ENCODE results near the gene FRMPD1.

Gene FRMPD1

DNA sequence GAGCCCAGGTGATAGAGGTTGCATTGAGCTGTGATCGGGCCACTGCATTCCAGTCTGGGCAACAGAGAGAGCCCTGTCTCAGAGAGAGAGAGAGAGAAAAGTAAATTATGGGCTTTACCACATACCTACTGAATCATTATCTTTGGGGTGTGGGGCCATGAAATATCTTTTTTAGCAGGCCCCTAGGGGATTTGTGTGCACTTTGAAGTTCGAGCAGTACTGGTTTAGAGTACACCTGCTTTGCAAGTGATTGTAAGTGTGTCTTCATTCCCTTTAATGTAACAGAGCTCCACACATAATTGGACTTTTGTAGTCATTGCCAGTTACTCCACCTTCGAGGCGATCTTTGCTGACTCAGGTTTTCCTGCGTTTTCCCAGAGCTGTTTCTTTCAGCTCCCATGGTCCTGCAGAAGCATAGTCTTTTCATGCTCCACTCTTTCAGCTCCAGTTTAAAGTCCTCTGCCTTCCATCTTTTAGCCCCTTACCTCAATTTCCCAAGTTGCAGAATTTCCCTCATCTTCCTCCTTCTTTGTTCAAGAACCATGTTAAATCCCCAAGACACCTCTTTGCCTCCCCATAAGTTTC lies 24.0 kb upstream of the FRMPD1 start:
- in situ Hi-C loops (cut with HindIII; ENCODE audit: low sequenced_read_pairs) = no loop called here
- no peak for DNase-seq (ENCODE audit: low read depth)
- no peak overlapping the region for H3K4me3 ChIP-seq (ENCODE audit: low read depth, low read length)
- TF ChIP-seq, protein P1, sequence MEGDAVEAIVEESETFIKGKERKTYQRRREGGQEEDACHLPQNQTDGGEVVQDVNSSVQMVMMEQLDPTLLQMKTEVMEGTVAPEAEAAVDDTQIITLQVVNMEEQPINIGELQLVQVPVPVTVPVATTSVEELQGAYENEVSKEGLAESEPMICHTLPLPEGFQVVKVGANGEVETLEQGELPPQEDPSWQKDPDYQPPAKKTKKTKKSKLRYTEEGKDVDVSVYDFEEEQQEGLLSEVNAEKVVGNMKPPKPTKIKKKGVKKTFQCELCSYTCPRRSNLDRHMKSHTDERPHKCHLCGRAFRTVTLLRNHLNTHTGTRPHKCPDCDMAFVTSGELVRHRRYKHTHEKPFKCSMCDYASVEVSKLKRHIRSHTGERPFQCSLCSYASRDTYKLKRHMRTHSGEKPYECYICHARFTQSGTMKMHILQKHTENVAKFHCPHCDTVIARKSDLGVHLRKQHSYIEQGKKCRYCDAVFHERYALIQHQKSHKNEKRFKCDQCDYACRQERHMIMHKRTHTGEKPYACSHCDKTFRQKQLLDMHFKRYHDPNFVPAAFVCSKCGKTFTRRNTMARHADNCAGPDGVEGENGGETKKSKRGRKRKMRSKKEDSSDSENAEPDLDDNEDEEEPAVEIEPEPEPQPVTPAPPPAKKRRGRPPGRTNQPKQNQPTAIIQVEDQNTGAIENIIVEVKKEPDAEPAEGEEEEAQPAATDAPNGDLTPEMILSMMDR (IDR thresholded peaks at IDR 0.05; ENCODE audit: low read depth, low read length, missing control alignments) = no peak

DNA sequence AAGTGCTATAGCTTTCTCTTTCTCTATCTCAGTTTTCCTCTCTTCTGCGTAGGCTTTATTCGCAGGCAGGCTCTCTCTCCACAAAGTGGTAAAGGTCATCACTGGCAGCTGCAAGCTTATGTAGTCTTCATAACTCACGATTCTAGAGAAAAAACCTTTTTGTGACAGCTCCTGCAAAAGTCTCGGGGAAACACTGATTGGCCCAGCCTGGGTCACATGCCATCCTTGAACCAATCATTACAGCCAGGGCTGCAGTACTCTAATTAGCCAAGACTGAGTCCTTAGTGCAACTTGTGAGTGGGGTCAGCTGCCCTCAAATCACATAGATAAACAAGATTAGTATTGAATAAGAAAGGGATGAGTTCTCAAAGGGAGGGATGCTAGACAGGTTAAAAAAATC lies 18.3 kb upstream of the FRMPD1 start:
- DNase-seq (ENCODE audit: low read depth) = no peak
- H3K4me3 ChIP-seq (ENCODE audit: low read depth, low read length) = no peak overlapping the region
- TF ChIP-seq, protein P1 (IDR thresholded peaks at IDR 0.05; ENCODE audit: low read depth, low read length, missing control alignments) = no peak
- in situ Hi-C loops (cut with HindIII; ENCODE audit: low sequenced_read_pairs) = no loop called here

DNA sequence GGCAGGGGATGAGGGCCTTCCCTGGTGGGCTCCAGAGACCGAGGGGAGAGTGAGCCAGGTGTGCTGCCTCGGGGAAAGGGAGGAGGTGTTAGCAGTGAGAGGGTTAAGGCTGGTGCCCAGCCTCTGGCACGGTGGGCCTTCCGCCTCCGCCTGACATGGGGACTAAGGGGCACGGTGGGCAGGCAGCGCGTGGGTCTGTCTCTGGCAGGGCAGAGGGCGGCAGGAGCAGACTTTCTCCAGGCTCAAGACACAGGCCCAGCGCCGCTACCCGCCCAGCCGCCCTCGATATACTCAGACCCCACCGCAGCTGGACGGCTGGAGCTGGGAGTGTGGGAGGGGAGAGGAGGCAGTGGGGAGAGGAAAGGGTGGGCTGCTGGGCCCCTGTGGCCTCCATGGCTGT lies 14.9 kb upstream of the FRMPD1 start:
- TF ChIP-seq, protein P1 (IDR thresholded peaks at IDR 0.05; ENCODE audit: low read depth, low read length, missing control alignments) = no peak
- no peak for DNase-seq (ENCODE audit: low read depth)
- in situ Hi-C loops (cut with HindIII; ENCODE audit: low sequenced_read_pairs) = no loop called here
- H3K4me3 ChIP-seq (ENCODE audit: low read depth, low read length) = no peak overlapping the region

DNA sequence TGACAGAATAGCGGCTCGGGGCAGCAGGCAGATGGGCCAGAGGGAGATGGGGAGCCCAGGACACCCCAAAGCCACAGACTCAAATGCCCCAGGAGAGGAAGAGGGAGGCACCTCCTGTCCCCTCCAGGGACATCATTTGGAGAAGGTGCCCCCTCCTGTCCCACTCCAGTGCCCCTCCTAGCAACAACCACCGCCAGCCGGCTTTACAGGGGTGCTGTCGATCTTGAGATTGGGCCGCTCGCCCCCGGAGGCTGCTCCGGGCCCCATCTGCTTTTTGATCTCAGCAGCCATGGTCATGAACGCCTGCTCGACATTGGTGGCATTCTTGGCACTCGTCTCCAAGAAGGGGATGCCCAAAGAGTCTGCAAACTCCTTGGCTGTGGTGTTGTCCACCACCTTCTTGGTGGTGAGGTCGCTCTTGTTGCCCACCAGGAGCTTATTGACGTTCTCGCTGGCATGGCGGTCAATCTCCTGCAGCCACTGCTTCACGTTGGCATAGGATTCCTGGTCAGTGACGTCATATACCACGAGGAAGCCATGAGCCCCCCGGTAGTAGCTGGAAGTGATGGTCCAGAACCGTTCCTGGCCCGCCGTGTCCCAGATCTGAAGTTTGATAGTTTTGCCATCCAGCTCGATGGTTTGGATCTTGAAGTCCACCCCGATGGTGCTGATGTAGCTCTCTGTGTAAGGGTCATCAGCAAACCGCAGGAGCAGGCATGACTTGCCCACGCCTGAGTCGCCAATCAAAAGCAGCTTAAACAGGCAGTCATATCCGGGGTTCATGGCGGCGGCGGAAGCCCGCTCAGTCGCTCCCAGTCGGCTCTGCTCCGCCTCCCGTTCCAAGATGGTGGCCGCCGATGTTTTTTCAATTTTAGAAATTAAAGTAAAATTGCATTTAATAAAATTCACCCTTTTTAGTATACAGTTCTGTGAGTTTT lies 14.0 kb upstream of the FRMPD1 start:
- DNase-seq (ENCODE audit: low read depth) = no peak
- no peak overlapping the region for H3K4me3 ChIP-seq (ENCODE audit: low read depth, low read length)
- in situ Hi-C loops (cut with HindIII; ENCODE audit: low sequenced_read_pairs) = no loop called here
- TF ChIP-seq, protein P1 (IDR thresholded peaks at IDR 0.05; ENCODE audit: low read depth, low read length, missing control alignments) = no peak

DNA sequence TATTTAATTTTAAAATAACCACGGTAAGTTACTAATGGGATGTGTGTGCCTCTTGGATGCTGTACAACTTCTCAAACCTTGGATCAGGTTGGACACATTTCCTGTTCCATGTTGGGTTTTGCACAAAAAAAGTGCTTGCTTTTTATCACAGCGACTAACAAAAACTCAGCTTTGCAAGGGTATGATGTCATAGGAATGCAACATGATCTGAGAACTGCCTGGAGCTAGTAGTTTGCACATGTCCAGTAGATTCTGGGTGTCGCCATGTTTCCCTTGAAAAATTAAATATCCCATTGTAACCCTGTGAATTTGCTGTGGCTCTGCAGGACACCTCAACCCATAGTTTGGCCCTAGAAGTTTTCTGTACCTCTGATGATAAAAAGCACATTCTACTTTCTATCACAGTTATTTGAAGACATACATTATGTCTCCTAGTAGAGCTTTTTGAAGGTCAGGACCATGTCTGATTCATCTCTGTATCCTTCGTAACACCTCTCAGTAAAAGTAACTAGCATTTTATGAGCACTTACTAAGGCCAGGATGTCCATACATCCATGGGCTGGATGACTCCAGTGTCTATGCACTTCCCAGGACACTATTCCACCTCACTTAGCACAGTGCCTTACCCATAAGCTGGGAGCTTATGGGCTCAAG lies 11.5 kb upstream of the FRMPD1 start:
- in situ Hi-C loops (cut with HindIII; ENCODE audit: low sequenced_read_pairs) = no loop called here
- DNase-seq (ENCODE audit: low read depth) = no peak
- TF ChIP-seq, protein P1 (IDR thresholded peaks at IDR 0.05; ENCODE audit: low read depth, low read length, missing control alignments) = no peak
- H3K4me3 ChIP-seq (ENCODE audit: low read depth, low read length) = no peak overlapping the region

DNA sequence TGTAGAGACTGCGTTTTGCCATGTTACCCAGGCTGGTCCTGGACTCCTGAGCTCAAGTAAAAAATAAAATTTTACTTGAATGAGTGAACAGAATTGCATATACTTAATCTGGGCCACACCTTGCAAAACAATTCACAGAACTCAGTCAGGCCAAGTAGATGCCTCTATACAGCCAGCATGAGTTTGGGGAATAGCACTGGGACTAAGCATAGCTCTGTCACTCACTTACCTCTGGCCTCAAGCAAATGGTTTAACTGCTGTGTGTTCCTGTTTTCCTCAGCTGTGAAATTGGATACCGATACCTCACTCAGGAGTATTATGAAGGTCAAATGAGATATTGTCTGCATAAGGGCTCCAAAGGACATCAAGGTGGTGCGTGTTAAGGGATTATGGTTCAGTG lies 10.9 kb upstream of the FRMPD1 start:
- TF ChIP-seq, protein P1 (IDR thresholded peaks at IDR 0.05; ENCODE audit: low read depth, low read length, missing control alignments) = no peak
- no peak for DNase-seq (ENCODE audit: low read depth)
- no peak overlapping the region for H3K4me3 ChIP-seq (ENCODE audit: low read depth, low read length)
- in situ Hi-C loops (cut with HindIII; ENCODE audit: low sequenced_read_pairs) = no loop called here

Data from astrocyte of the cerebellum (primary cell).